Skeletal muscle satellite cell (primary cell): Measurements from ENCODE around the gene CTSL.
"Not testable (repeated sequence)": the region's sequence is repeated elsewhere in the genome, so short reads cannot be mapped to it uniquely, and the experiment has no call there.

Experiments used
- H3K27me3 ChIP-seq: 2 replicates; pipeline ENCODE4 v1.7.0; 2013; ENCODE audit warnings: low read length; ENCODE audit not compliant: control insufficient read depth, insufficient read depth
- H3K36me3 ChIP-seq: 2 replicates; pipeline ENCODE4 v1.7.0; 2013; ENCODE audit warnings: mild to moderate bottlenecking, control low read depth, low read length; ENCODE audit not compliant: insufficient read depth
- H3K4me1 ChIP-seq: 2 replicates; pipeline ENCODE4 v1.7.0; 2013; ENCODE audit warnings: low read length; ENCODE audit not compliant: control insufficient read depth, insufficient read depth
- H3K4me2 ChIP-seq: 2 replicates; pipeline ENCODE4 v1.7.0; 2013; ENCODE audit warnings: mild to moderate bottlenecking, low read length
- H3K4me3 ChIP-seq: 2 replicates; pipeline ENCODE4 v1.7.0; 2013; ENCODE audit warnings: low read length
- H3K9ac ChIP-seq: 2 replicates; pipeline ENCODE4 v1.7.0; 2013; ENCODE audit warnings: mild to moderate bottlenecking, low read depth, low read length, moderate library complexity
- H3K9me3 ChIP-seq: replicated peaks from 2 replicates; pipeline ENCODE4 v1.7.0; 2013; ENCODE audit warnings: mild to moderate bottlenecking, control low read depth, low read length

Gene CTSL

GRCh38 chr9:87731321-87731720, 5.4 kb downstream of the CTSL start:
- Histone ChIP-seq H3K27me3 (no peaks in the 10 kb centered on the region), H3K36me3 (peaks cover 55% of the 10 kb centered on the region), H3K9me3 (no peaks in the 10 kb centered on the region), H3K4me2 (no peak overlapping the region), H3K9ac (no peak overlapping the region), H3K4me1 (peaks cover 21% of the 10 kb centered on the region), H3K4me3 (no peak overlapping the region)

GRCh38 chr9:87732344-87732743, 6.4 kb downstream of the CTSL start:
- Histone ChIP-seq H3K4me3 (no peak overlapping the region), H3K4me2 (no peak overlapping the region), H3K36me3 (peaks cover 51% of the 10 kb centered on the region), H3K9me3 (no peaks in the 10 kb centered on the region), H3K27me3 (no peaks in the 10 kb centered on the region), H3K9ac (no peak overlapping the region), H3K4me1 (peaks cover 17% of the 10 kb centered on the region)

GRCh38 chr9:87732756-87733155, 6.8 kb downstream of the CTSL start:
- Histone ChIP-seq H3K4me2 (no peak overlapping the region), H3K4me1 (peaks cover 13% of the 10 kb centered on the region), H3K36me3 (peaks cover 47% of the 10 kb centered on the region), H3K4me3 (no peak overlapping the region), H3K9me3 (no peaks in the 10 kb centered on the region), H3K9ac (no peak overlapping the region), H3K27me3 (no peaks in the 10 kb centered on the region)

DNA sequence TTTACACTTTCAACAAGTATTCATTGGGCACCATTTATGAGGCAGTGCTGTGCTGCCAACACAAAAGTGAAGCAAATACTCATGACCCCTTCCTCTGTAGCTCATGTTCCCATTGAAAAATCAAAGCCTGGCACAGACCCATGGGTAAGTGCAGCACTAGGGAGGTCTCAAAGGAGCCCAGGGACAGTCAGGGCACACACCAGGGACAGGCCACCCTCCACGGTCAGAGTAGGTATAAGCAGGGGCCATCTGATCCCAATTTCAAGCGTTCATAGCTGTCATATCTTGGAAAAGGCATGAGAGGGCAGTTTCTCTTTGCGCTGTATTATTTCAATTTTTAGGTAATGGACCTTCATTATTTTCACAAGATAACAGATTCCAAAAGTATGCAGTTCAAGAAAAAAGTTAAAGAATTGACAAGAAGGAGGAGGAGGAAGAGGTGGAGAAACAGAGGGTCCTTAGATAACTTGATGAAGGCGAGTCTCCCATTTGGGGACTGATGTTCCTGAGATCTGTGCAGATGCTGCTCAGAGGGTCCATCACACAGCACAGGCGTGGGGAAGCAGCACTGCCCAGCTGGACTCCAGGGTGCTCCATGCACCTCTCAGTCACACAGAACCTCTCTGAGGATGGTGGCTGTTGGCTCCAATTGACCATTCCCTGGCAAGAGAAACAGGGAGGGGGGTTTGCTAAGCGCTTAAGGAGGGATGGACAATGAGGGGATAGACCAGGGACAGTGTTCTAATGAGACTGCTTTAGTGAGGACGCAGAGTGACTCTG, 7.5 kb downstream of the CTSL start:
- Histone ChIP-seq H3K27me3 (no peaks in the 10 kb centered on the region), H3K9ac (no peak overlapping the region), H3K4me3 (no peak overlapping the region), H3K4me2 (no peak overlapping the region), H3K36me3 (peaks cover 40% of the 10 kb centered on the region), H3K9me3 (no peaks in the 10 kb centered on the region), H3K4me1 (peaks cover 9% of the 10 kb centered on the region)

DNA sequence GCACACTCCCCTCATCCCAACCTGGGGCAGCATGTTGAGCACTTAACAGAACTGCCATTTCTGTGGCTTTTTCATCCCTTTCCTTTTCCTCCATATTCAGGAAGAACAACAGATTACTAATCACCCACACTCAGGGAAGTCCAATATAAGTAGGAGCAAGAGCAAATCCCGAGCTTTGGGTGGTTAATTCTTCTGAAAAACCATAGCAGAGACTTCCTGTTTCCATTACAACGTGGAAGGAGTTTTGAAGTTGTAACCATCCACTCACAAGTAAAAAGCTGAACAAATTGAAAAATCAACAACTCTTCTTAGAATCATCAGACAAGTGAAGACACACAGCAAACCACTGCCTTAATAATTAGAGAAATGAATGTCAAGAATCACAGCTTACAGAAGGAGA, 8.2 kb downstream of the CTSL start:
- H3K9me3 ChIP-seq: no peaks in the 10 kb centered on the region
- H3K36me3 ChIP-seq: peaks cover 33% of the 10 kb centered on the region
- no peaks in the 10 kb centered on the region for H3K27me3 ChIP-seq
- H3K4me3 ChIP-seq: no peak overlapping the region
- H3K4me2 ChIP-seq: no peak overlapping the region
- no peak overlapping the region for H3K9ac ChIP-seq
- peaks cover 4% of the 10 kb centered on the region for H3K4me1 ChIP-seq

DNA sequence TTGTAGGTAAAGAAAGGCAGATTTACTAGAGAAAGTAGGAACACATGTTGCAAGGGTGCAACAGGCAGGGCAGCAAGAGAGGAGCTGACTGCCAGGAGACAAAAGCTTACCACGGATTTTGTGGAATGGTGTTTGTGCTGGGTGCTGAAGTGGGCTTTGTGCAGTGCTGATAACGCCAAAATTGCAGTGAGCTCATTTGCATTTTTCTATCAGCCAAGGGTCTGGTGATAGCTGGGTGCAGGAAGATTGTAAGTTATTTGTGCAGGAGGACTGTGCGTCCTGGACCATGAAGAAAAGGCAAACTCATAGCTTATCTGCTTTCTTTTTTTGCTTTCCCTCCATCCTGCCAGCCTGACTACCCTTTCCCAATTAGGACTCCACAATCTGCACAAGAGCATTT, 13.6 kb downstream of the CTSL start:
- Histone ChIP-seq H3K4me1 (no peaks in the 10 kb centered on the region), H3K27me3 (no peaks in the 10 kb centered on the region), H3K4me2 (no peak overlapping the region), H3K36me3 (no peaks in the 10 kb centered on the region), H3K4me3 (no peak overlapping the region), H3K9ac (no peak overlapping the region), H3K9me3 (peaks cover 7% of the 10 kb centered on the region)

- no peaks in the 10 kb centered on the region for H3K4me1 ChIP-seq
- H3K9ac ChIP-seq: no peak overlapping the region
- H3K4me2 ChIP-seq: no peak overlapping the region
- no peaks in the 10 kb centered on the region for H3K27me3 ChIP-seq
- no peak overlapping the region for H3K4me3 ChIP-seq
- H3K36me3 ChIP-seq: no peaks in the 10 kb centered on the region
- peaks cover 7% of the 10 kb centered on the region for H3K9me3 ChIP-seq
These were observed 14.3 kb downstream of the CTSL start for GRCh38 chr9:87740209-87740608.

- no peaks in the 10 kb centered on the region for H3K36me3 ChIP-seq
- H3K9ac ChIP-seq: no peak overlapping the region
- no peak overlapping the region for H3K4me3 ChIP-seq
- no peak overlapping the region for H3K4me2 ChIP-seq
- H3K27me3 ChIP-seq: no peaks in the 10 kb centered on the region
- H3K4me1 ChIP-seq: no peaks in the 10 kb centered on the region
- peaks cover 7% of the 10 kb centered on the region for H3K9me3 ChIP-seq
These were observed 15.4 kb downstream of the CTSL start for GRCh38 chr9:87741326-87741725.

DNA sequence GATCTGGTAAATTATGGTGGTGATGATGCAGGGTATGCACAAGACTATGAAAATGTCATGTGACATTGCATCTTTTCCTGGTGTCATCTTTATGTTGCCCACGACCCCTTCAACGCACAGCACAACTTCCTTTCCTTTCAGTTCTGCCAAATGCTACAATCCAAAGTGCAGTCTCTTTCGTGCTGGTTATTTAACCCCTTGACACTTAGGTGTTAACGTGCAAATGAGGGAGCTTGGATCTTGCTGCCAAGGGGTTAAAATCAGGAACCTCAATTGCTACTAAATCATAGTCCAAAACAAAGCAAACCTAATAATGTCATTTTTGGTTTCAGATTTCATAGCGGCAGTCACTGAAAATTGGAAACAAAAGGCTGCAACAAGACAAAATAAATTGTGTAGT, 16.0 kb downstream of the CTSL start:
- no peaks in the 10 kb centered on the region for H3K27me3 ChIP-seq
- H3K9me3 ChIP-seq: peaks cover 7% of the 10 kb centered on the region
- H3K36me3 ChIP-seq: no peaks in the 10 kb centered on the region
- H3K4me1 ChIP-seq: no peaks in the 10 kb centered on the region
- no peak overlapping the region for H3K4me2 ChIP-seq
- no peak overlapping the region for H3K9ac ChIP-seq
- no peak overlapping the region for H3K4me3 ChIP-seq

DNA sequence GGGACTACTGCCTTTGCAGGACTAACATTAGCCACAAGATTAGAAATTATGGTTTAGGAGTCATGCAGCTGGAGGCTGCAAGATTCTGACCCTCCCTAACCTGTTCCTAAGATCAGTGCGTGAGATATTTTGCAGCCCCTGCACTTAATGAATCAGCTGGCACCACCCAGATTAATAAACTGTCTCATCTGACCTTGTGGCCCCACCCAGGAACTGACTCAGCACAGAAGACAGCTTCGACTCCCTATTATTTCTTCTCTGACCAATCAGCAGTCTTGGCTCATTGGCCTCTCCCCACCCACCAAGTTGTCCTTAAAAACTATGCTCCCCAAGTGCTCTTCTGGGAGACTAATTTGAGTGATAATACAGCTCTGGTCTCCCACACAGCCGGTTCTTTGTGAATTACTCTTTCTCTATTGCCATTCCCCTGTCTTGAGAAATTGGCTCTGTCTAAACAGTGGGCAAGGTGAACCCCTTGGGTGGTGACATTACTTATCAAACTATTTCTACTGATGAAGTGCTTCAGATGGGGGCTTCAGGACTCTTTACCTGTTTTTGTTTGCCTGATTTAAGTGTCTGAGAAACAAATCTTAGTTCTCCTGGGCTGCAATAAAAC, 17.0 kb downstream of the CTSL start:
- no peaks in the 10 kb centered on the region for H3K36me3 ChIP-seq
- no peaks in the 10 kb centered on the region for H3K4me1 ChIP-seq
- H3K9me3 ChIP-seq: peaks cover 7% of the 10 kb centered on the region
- no peak overlapping the region for H3K4me2 ChIP-seq
- no peaks in the 10 kb centered on the region for H3K27me3 ChIP-seq
- no peak overlapping the region for H3K9ac ChIP-seq
- no peak overlapping the region for H3K4me3 ChIP-seq

DNA sequence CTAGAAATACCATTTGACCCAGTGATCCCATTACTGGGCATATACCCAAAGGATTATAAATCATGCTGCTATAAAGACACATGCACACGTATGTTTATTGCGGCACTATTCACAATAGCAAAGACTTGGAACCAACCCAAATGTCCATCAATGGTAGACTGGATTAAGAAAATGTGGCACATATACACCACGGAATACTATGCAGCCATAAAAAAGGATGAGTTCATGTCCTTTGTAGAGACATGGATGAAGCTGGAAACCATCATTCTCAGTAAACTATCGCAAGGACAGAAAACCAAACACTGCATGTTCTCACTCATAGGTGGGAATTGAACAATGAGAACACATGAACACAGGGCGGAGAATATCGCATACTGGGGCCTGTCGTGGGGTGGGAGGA, 18.3 kb downstream of the CTSL start:
- not testable (repeated sequence) for H3K9me3 ChIP-seq

DNA sequence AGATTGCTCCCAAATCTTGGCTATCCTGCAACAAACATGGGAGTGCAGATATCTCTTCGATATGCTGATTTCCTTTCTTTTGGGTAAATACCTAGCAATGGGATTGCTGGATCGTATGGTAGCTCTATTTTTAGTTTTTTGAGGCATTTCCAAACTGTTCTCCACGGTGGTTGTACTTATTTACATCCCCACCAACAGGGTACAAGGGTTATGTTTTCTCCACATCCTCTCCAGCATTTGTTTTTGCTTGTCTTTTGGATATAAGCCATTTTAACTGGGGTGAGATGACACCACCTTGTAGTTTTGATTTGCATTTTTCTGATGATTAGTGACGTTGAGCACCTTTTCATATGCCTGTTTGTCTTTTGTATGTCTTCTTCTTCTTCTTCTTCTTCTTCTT, 20.3 kb downstream of the CTSL start:
- Histone ChIP-seq H3K9ac (no peak overlapping the region), H3K36me3 (no peaks in the 10 kb centered on the region), H3K4me1 (no peaks in the 10 kb centered on the region), H3K9me3 (peaks cover 7% of the 10 kb centered on the region), H3K27me3 (peaks cover 7% of the 10 kb centered on the region), H3K4me3 (no peak overlapping the region), H3K4me2 (no peak overlapping the region)

More for the DNA sequence above, 18.3 kb downstream of the CTSL start:
- H3K36me3 ChIP-seq, H3K27me3 ChIP-seq, H3K4me1 ChIP-seq, H3K4me3 ChIP-seq, H3K4me2 ChIP-seq, H3K9ac ChIP-seq: not testable (repeated sequence)
